K562 (cell line): ENCODE results near the gene PLEKHA7. TPM values are rescaled to one million over a fixed set of nuclear protein-coding genes. Genes with fewer than 3 reads are reported as not detected.

Experiments
- ATAC-seq: fragments of 200-7000 bp; cut with Tn5 transposase; 3 replicates; pipeline ENCODE4 v1.9.1; 2020; ENCODE audit warnings: moderate library complexity
- BruUV-seq: library from RNA; stranded (reverse); fragments of 400-500 nt; replicated peaks from 2 replicates; lab custom pipeline; 2021; lab: Mats Ljungman, UMichigan
- CTCF ChIA-PET: fragments of 300-600 bp; formaldehyde crosslinking; extraction: SDS; loops from one replicate; lab custom pipeline; 2021; ENCODE audit warnings: low intra/inter-chr PET ratio; lab: Yijun Ruan, JAX
- POLR2A ChIA-PET: fragments of 300-600, 350-650 bp; sonication (Branson Sonifier 250); formaldehyde crosslinking; extraction: SDS; loops from one replicate; lab custom pipeline; 2021; ENCODE audit warnings: antibody characterized with exemption, inconsistent platforms; lab: Yijun Ruan, JAX
- DNase-seq, 4 experiments: peaks; one replicate each; pipeline versions ENCODE4 v3.0.0 to v3.0.0-alpha.2; 2011 to 2018; ENCODE audit warnings: low spot score in 3 of 4, mixed read lengths in 3 of 4; ENCODE audit errors: extremely low read depth in 1 of 4
- FAIRE-seq: peaks from 2 replicates; lab custom pipeline; 2011; peaks lifted over from hg19 to GRCh38; lab: Jason Lieb, UNC
- H2AFZ ChIP-seq: 2 replicates; pipeline ENCODE4 v1.6.0; 2011; ENCODE audit warnings: low read depth, low read length, control low read depth, inconsistent platforms
- H3K27ac ChIP-seq: fragments of 200-600 bp; 3 replicates; pipeline ENCODE4 v1.8.0; 2011; ENCODE audit warnings: low read depth, mild to moderate bottlenecking, control low read depth, inconsistent platforms, low read length, moderate library complexity, mixed read lengths; ENCODE audit errors: extremely low read depth
- H3K27me3 ChIP-seq, 2 experiments: fragments of 300-600 bp in 1 of 2; 2 replicates in 1 of 2; 3 replicates in 1 of 2; pipeline versions ENCODE4 v1.6.0 to v1.8.0; 2011; ENCODE audit warnings: inconsistent platforms in 2 of 2, low read length in 2 of 2, mild to moderate bottlenecking in 1 of 2, mixed read lengths in 1 of 2, moderate library complexity in 1 of 2; ENCODE audit not compliant: control insufficient read depth in 2 of 2, insufficient read depth in 2 of 2
- H3K36me3 ChIP-seq: fragments of 300-600 bp; 3 replicates; pipeline ENCODE4 v1.8.0; 2011; ENCODE audit warnings: mild to moderate bottlenecking, low read length, inconsistent platforms; ENCODE audit not compliant: control insufficient read depth, insufficient read depth
- H3K4me1 ChIP-seq, 2 experiments: fragments of 200-600 bp in 1 of 2; replicated peaks in 1 of 2; 2 replicates in 1 of 2; 3 replicates in 1 of 2; pipeline versions ENCODE4 v1.5.1 to v1.8.0; 2011; ENCODE audit warnings: inconsistent platforms in 2 of 2, low read length in 2 of 2, mild to moderate bottlenecking in 1 of 2, mixed read lengths in 1 of 2, moderate library complexity in 1 of 2; ENCODE audit not compliant: control insufficient read depth in 2 of 2, insufficient read depth in 2 of 2
- H3K4me2 ChIP-seq: 2 replicates; pipeline ENCODE4 v1.6.1; 2011; ENCODE audit warnings: low read length, control low read depth, inconsistent platforms, mixed read lengths; ENCODE audit not compliant: insufficient read depth
- H3K4me3 ChIP-seq: fragments of 200-600 bp; sonication (generic), shearing (Covaris generic); 2 replicates; pipeline ENCODE4 v1.5.1; 2016; ENCODE audit warnings: control low read depth, inconsistent platforms
- H3K79me2 ChIP-seq: fragments of 200-600 bp; 3 replicates; pipeline ENCODE4 v1.8.0; 2011; ENCODE audit warnings: low read length, inconsistent platforms; ENCODE audit not compliant: control insufficient read depth, insufficient read depth
- H3K9ac ChIP-seq, 2 experiments: 2 replicates each; pipeline versions ENCODE4 v1.6.0 to v1.6.1; 2011; ENCODE audit warnings: low read depth in 2 of 2, low read length in 2 of 2, control low read depth in 1 of 2, inconsistent platforms in 1 of 2, mild to moderate bottlenecking in 1 of 2, mixed read lengths in 1 of 2; ENCODE audit not compliant: insufficient read depth in 1 of 2
- H3K9me1 ChIP-seq: one replicate; pipeline ENCODE4 v1.6.0; 2011; ENCODE audit warnings: inconsistent platforms, mild to moderate bottlenecking, low read length, moderate library complexity; ENCODE audit not compliant: control insufficient read depth, insufficient read depth
- H3K9me3 ChIP-seq: replicated peaks from 2 replicates; pipeline ENCODE4 v1.5.1; 2011; ENCODE audit warnings: low read depth, low read length, inconsistent platforms; ENCODE audit not compliant: control insufficient read depth, insufficient read depth
- H4K20me1 ChIP-seq: replicated peaks from 2 replicates; pipeline ENCODE4 v1.6.1; 2011; ENCODE audit warnings: low read length, inconsistent platforms, mixed read lengths; ENCODE audit not compliant: control insufficient read depth, insufficient read depth
- CBFB ChIP-seq: sonication (generic); formaldehyde crosslinking; IDR thresholded peaks from 2 replicates; pipeline ENCODE4 v1.4.0; 2020; ENCODE audit warnings: mild to moderate bottlenecking, missing genetic modification reagents
- HDAC2 ChIP-seq: fragments of 450-650 bp; IDR thresholded peaks from 2 replicates; pipeline ENCODE4 v1.6.1; 2016; ENCODE audit warnings: mild to moderate bottlenecking
- RBM15 ChIP-seq: fragments of 200-400 bp; formaldehyde crosslinking; IDR thresholded peaks from 2 replicates; pipeline ENCODE4 v1.6.1; 2018; ENCODE audit warnings: mild to moderate bottlenecking, low read length, moderate library complexity; ENCODE audit not compliant: insufficient read depth
- ZNF232 ChIP-seq: sonication (generic); formaldehyde crosslinking; IDR thresholded peaks from 2 replicates; pipeline ENCODE4 v1.8.0; 2022; ENCODE audit warnings: mild to moderate bottlenecking, missing genetic modification reagents
- ZNF239 ChIP-seq: fragments of 250-450 bp; sonication (Bioruptor Pico); IDR thresholded peaks from 2 replicates; pipeline ENCODE4 v1.4.0; 2020; ENCODE audit warnings: mild to moderate bottlenecking
- ZNF41 ChIP-seq: fragments of 250-450 bp; sonication (Bioruptor Pico); conservative IDR thresholded peaks from 2 replicates; pipeline ENCODE4 v1.4.0; 2020; ENCODE audit warnings: mild to moderate bottlenecking
- WGBS: fragments of 100-300 bp; shearing (Covaris generic); methylation state at CpG from one replicate; pipeline ENCODE4 v1.1.6; 2016; ENCODE audit warnings: low coverage, mixed read lengths; ENCODE audit not compliant: insufficient coverage; ENCODE audit errors: missing lambda C conversion rate; 5-methylcytosine and 5-hydroxymethylcytosine counted together
- in situ Hi-C: fragments of 300-500 bp; cut with MboI; formaldehyde crosslinking; loops from 4 replicates; pipeline ENCODE4 v1.15.0; 2018; ENCODE audit warnings: inconsistent platforms, mixed read lengths
- intact Hi-C: fragments of 100-400 bp; cut with micrococcal nuclease; formaldehyde crosslinking; loops from 2 replicates; pipeline ENCODE4 v1.14.2; 2022
- polyA plus RNA-seq, 8 experiments: library from polyadenylated mRNA; depleted of rRNA in 4 of 8; stranded (reverse) in 5 of 8; unstranded in 3 of 8; fragments of >200 nt; fragmentation: Nextera tagmentation in 2 of 8; fragmentation: Illumina TruSeq in 1 of 8; extraction: Ambion mirVana in 2 of 8; extraction: Trizol in 1 of 8; gene quantifications; 2 replicates each; pipeline versions ENCODE4 v1.2.1 to v1.2.3, GENCODE V29; 2011 to 2014; ENCODE audit warnings: inconsistent platforms in 1 of 8, missing spikeins in 1 of 8
- total RNA-seq, 7 experiments: library from RNA; depleted of rRNA in 6 of 7; stranded (reverse); fragments of >200 nt in 6 of 7; fragmentation: Illumina TruSeq in 2 of 7; extraction: Trizol in 2 of 7; gene quantifications; 2 replicates each; pipeline versions ENCODE4 v1.2.1 to v1.2.3, GENCODE V29; 2011 to 2021; ENCODE audit warnings: low replicate concordance in 1 of 7
- TF ChIP-seq, protein P1 (sequence below): fragments of 250-450 bp; sonication (Bioruptor Pico); IDR thresholded peaks from 2 replicates; pipeline ENCODE4 v1.5.0; 2021; ENCODE audit warnings: mild to moderate bottlenecking, moderate library complexity
- TF ChIP-seq, protein P2 (sequence below): IDR thresholded peaks from 2 replicates; pipeline ENCODE4 v1.6.1; 2016; ENCODE audit warnings: missing genetic modification characterization, missing compliant biosample characterization
- TF ChIP-seq, protein P3 (sequence below): fragments of 250-450 bp; sonication (Bioruptor Pico); IDR thresholded peaks from 2 replicates; pipeline ENCODE4 v1.5.1; 2021; ENCODE audit warnings: mild to moderate bottlenecking
- TF ChIP-seq, protein P4 (sequence below): fragments of 250-450 bp; sonication (Bioruptor Pico); IDR thresholded peaks from 2 replicates; pipeline ENCODE4 v1.4.0; 2020; ENCODE audit warnings: mild to moderate bottlenecking
- TF ChIP-seq, protein P5 (sequence below): sonication (generic); formaldehyde crosslinking; IDR thresholded peaks from 2 replicates; pipeline ENCODE4 v1.8.1; 2023; ENCODE audit warnings: mild to moderate bottlenecking, missing genetic modification reagents

The PLEKHA7 gene
- total and polyA plus RNA-seq, 9 of the 15 experiments (the other 6 are each of a cell fraction or from before 2014, with no cell fraction given) = 0.06 to 0.77 (median 0.20) TPM; not detected in 1

DNA sequence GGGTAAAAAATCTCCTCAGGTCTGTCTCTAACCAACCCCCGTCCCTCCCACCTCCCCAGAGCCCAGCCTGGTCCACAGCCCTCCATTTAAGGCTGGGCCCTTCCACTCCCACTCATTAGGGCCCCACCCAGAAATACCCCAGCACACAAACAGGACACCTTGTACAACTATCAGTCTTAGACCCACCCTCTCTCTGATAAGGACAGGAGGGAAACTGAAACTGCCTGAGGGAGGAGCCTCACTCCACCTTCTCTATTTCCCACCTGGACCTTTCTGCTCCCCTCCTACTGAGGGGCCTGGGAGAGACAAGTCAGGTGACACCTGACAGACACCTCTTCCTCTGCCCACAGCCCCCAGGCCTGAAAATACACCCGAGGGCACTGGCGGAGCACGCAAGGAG is 90.2 kb downstream of the PLEKHA7 start (continued):
- TF ChIP-seq, protein P1, sequence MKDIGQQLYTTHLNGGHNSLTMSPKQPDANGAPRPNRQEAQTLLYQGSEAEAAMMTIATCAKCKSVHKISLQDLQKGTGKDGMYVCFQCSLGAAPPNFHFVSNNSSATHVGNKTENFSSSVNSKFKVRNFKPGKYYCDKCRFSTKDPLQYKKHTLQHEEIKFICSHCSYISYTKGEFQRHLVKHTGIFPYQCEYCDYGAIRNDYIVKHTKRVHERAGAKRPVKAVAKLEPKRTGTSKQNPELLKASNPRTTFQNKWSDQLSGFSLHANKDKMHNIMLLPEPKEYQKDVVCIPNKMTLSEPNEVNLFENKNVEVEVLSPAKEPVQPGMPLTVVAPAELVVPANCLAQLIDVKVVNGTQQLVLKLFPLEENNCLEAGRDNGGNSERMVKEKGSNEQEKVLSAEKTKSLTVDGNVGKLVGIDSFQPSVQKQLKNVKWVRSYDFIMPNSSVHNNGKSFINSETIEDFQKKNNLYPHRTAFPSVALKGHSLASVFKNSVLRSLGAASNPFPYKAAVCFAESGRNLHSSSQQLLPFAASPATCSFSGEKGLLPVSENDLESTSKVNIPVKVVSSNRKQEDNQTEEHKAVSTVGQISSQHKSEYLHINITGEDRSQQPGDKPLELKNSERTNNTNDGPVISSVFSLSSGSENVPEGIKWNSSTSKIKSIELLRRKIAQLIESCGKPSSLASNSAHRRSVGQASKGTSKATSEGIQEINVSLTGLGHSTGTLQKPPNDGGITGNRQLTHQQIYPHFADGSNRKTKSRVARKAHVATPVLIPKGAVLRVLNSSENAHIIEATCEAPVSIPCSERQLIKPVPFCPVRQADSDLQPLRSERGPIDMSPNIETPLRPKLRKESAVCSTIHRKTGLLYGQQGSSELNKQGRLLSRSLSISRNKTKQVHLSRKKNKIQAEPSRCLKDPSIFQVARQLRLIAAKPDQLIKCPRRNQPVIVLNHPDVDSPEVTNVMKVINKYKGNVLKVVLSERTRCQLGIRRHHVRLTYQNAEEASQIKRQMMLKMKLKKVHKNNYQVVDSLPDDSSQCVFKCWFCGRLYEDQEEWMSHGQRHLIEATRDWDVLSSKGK (CRISPR knock-in tag) = no peak
- TF ChIP-seq ZNF41 (CRISPR knock-in tag) = no peak
- no peak for TF ChIP-seq HDAC2
- TF ChIP-seq RBM15 = no peak
- TF ChIP-seq, all 486 proteins: peak for 0

DNA sequence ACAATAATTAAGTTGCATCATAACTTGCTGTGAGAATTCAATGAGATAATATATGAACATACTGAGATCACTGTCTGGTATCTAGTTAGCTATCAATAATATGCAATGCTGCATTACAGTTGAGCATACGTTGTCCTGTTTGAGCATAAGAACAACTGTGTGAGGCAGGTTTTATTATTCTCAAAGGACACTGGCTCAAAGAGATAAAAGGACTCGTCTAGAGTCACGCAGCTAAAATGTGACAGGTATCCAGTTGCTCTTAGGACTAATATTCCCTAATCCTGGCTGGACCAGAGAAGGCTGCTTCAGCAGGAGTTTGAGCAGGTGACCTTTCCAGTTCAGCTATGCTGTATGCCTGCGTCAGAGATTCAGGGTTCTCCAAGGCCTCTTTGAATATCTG is 92.5 kb downstream of the PLEKHA7 start:
- Histone ChIP-seq H3K9me1 (no peaks in the 10 kb centered on the region), H3K4me2 (no peak overlapping the region), H3K9me3 (no peaks in the 10 kb centered on the region), H3K27ac (no peak overlapping the region), H3K36me3 (no peaks in the 10 kb centered on the region), H2AFZ (no peak overlapping the region), H3K79me2 (no peaks in the 10 kb centered on the region), H4K20me1 (no peaks in the 10 kb centered on the region), H3K9ac (no peak overlapping the region), H3K27me3 (peaks cover 51 to 53% of the 10 kb centered on the region in 2 experiments), H3K4me3 (no peak overlapping the region), H3K4me1 (peaks cover 0 to 4% of the 10 kb centered on the region in 2 experiments; a peak in 2 of 5 replicates)
- ChIA-PET POLR2A (interaction anchor here (1.0 kb wide), 3 partner anchors 16 to 64 kb away, joined by 3 read pairs; no protein-coding TSS in a partner anchor), CTCF (no interaction called here)
- WGBS = 0% methylated on average over 4 of the region's 4 CpGs
- in situ Hi-C loops = no loop called here
- BruUV-seq = no TSS peak
- ATAC-seq = no peak
- intact Hi-C loops = no loop called here
- DNase-seq = no peak
- FAIRE-seq = no peak
- TF ChIP-seq ZNF239 (CRISPR knock-in tag) (no peak), CBFB (no peak), ZNF232 (CRISPR knock-in tag) (no peak)
- TF ChIP-seq, protein P2, sequence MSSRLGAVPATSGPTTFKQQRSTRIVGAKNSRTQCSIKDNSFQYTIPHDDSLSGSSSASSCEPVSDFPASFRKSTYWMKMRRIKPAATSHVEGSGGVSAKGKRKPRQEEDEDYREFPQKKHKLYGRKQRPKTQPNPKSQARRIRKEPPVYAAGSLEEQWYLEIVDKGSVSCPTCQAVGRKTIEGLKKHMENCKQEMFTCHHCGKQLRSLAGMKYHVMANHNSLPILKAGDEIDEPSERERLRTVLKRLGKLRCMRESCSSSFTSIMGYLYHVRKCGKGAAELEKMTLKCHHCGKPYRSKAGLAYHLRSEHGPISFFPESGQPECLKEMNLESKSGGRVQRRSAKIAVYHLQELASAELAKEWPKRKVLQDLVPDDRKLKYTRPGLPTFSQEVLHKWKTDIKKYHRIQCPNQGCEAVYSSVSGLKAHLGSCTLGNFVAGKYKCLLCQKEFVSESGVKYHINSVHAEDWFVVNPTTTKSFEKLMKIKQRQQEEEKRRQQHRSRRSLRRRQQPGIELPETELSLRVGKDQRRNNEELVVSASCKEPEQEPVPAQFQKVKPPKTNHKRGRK (tag) = no peak
- TF ChIP-seq, protein P3, sequence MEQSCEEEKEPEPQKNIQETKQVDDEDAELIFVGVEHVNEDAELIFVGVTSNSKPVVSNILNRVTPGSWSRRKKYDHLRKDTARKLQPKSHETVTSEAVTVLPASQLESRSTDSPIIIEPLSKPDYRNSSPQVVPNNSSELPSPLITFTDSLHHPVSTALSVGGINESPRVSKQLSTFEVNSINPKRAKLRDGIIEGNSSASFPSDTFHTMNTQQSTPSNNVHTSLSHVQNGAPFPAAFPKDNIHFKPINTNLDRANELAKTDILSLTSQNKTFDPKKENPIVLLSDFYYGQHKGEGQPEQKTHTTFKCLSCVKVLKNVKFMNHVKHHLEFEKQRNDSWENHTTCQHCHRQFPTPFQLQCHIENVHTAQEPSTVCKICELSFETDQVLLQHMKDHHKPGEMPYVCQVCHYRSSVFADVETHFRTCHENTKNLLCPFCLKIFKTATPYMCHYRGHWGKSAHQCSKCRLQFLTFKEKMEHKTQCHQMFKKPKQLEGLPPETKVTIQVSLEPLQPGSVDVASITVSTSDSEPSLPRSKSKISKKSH (CRISPR knock-in tag) = no peak
- TF ChIP-seq, protein P4, sequence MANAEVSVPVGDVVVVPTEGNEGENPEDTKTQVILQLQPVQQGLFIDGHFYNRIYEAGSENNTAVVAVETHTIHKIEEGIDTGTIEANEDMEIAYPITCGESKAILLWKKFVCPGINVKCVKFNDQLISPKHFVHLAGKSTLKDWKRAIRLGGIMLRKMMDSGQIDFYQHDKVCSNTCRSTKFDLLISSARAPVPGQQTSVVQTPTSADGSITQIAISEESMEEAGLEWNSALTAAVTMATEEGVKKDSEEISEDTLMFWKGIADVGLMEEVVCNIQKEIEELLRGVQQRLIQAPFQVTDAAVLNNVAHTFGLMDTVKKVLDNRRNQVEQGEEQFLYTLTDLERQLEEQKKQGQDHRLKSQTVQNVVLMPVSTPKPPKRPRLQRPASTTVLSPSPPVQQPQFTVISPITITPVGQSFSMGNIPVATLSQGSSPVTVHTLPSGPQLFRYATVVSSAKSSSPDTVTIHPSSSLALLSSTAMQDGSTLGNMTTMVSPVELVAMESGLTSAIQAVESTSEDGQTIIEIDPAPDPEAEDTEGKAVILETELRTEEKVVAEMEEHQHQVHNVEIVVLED (CRISPR knock-in tag) = no peak
- TF ChIP-seq, protein P5, sequence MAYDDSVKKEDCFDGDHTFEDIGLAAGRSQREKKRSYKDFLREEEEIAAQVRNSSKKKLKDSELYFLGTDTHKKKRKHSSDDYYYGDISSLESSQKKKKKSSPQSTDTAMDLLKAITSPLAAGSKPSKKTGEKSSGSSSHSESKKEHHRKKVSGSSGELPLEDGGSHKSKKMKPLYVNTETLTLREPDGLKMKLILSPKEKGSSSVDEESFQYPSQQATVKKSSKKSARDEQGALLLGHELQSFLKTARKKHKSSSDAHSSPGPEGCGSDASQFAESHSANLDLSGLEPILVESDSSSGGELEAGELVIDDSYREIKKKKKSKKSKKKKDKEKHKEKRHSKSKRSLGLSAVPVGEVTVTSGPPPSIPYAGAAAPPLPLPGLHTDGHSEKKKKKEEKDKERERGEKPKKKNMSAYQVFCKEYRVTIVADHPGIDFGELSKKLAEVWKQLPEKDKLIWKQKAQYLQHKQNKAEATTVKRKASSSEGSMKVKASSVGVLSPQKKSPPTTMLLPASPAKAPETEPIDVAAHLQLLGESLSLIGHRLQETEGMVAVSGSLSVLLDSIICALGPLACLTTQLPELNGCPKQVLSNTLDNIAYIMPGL (CRISPR knock-in tag) = no peak
